Loucy (cell line): ENCODE data around the gene MED13L.

Experiments
- CTCF ChIP-seq: fragments of 200-600 bp; sonication (generic); conservative IDR thresholded peaks from 2 replicates; pipeline ENCODE4 v1.5.1; 2014; ENCODE audit warnings: mild to moderate bottlenecking, antibody characterized with exemption, low read length
- EZH2phosphoT487 ChIP-seq: fragments of 200-600 bp; IDR thresholded peaks from 2 replicates; pipeline ENCODE4 v1.6.1; 2018; ENCODE audit warnings: antibody characterized with exemption, mild to moderate bottlenecking, moderate library complexity, borderline replicate concordance

GRCh38 chr12:116278279-116278626, 760 bp upstream of the MED13L start:
- no peak for TF ChIP-seq CTCF
- no peak for TF ChIP-seq EZH2phosphoT487
